OCI-LY7 (cell line): ENCODE measurements around the gene MAPK11. TPM values are rescaled to one million over a fixed set of nuclear protein-coding genes. Genes with fewer than 3 reads are reported as not detected.

Experiments
- BruUV-seq: library from RNA; stranded (reverse); fragments of 400-500 nt; replicated peaks from 2 replicates; lab custom pipeline; 2021; lab: Mats Ljungman, UMichigan
- CTCF ChIA-PET: fragments of 300-600 bp; sonication (Branson Sonifier 250); formaldehyde crosslinking; loops from one replicate; lab custom pipeline; 2022; ENCODE audit warnings: antibody characterized with exemption; ENCODE audit not compliant: unreplicated experiment; lab: Charles Lee
- POLR2A ChIA-PET: fragments of 300-600 bp; sonication (Branson Sonifier 250); formaldehyde crosslinking; loops from one replicate; lab custom pipeline; 2022; ENCODE audit warnings: antibody characterized with exemption; lab: Charles Lee
- DNase-seq: peaks from one replicate; pipeline ENCODE4 v3.0.0-alpha.2; 2015; ENCODE audit warnings: low spot score
- H2AFZ ChIP-seq: fragments of 200-600 bp; sonication (generic), shearing (Covaris generic); 2 replicates; pipeline ENCODE4 v1.6.1; 2014; ENCODE audit warnings: mild to moderate bottlenecking, antibody characterized with exemption, low read length, moderate library complexity
- H3K27ac ChIP-seq: fragments of 200-600 bp; sonication (generic); 2 replicates; pipeline ENCODE4 v1.5.1; 2014; ENCODE audit warnings: mixed run types, low read depth, mild to moderate bottlenecking, moderate library complexity, low read length, inconsistent platforms; ENCODE audit not compliant: poor library complexity, severe bottlenecking
- H3K36me3 ChIP-seq: fragments of 200-600 bp; sonication (generic); 2 replicates; pipeline ENCODE4 v1.6.1; 2014; ENCODE audit warnings: mild to moderate bottlenecking, antibody characterized with exemption, low read length, moderate library complexity, mixed read lengths; ENCODE audit not compliant: insufficient read depth
- H3K4me1 ChIP-seq: fragments of 200-600 bp; sonication (generic); 2 replicates; pipeline ENCODE4 v1.5.1; 2014; ENCODE audit warnings: mild to moderate bottlenecking, low read length; ENCODE audit not compliant: insufficient read depth, poor library complexity, severe bottlenecking
- H3K4me2 ChIP-seq: fragments of 200-600 bp; sonication (generic); 2 replicates; pipeline ENCODE4 v1.6.1; 2014; ENCODE audit warnings: mild to moderate bottlenecking, low read length
- H3K4me3 ChIP-seq: fragments of 200-600 bp; sonication (generic); 2 replicates; pipeline ENCODE4 v1.5.1; 2014; ENCODE audit warnings: mild to moderate bottlenecking, low read depth, low read length; ENCODE audit not compliant: poor library complexity, severe bottlenecking
- H3K79me2 ChIP-seq: fragments of 200-600 bp; sonication (generic); 2 replicates; pipeline ENCODE4 v1.6.1; 2016; ENCODE audit warnings: low read depth, mild to moderate bottlenecking, low read length, moderate library complexity, mixed read lengths; ENCODE audit not compliant: insufficient read depth
- H3K9me2 ChIP-seq: fragments of 200-600 bp; sonication (generic); 2 replicates; pipeline ENCODE4 v1.6.1; 2016; ENCODE audit warnings: mild to moderate bottlenecking, low read length, mixed read lengths; ENCODE audit not compliant: insufficient read depth
- H3K9me3 ChIP-seq: fragments of 200-600 bp; sonication (generic); 2 replicates; pipeline ENCODE4 v1.6.1; 2014; ENCODE audit warnings: mild to moderate bottlenecking, mixed run types, low read length, mixed read lengths
- H4K20me1 ChIP-seq: fragments of 200-600 bp; sonication (generic); 2 replicates; pipeline ENCODE4 v1.6.1; 2014; ENCODE audit warnings: mild to moderate bottlenecking, antibody characterized with exemption, low read length, moderate library complexity, mixed read lengths; ENCODE audit not compliant: insufficient read depth
- CTCF ChIP-seq: fragments of 200-600 bp; sonication (generic); conservative IDR thresholded peaks from 2 replicates; pipeline ENCODE4 v1.5.1; 2014; ENCODE audit warnings: mild to moderate bottlenecking, antibody characterized with exemption, low read length, moderate library complexity, mixed read lengths
- EZH2phosphoT487 ChIP-seq: fragments of 200-600 bp; sonication (generic); IDR thresholded peaks from 2 replicates; pipeline ENCODE4 v1.6.1; 2018; ENCODE audit warnings: low read depth, borderline replicate concordance, mild to moderate bottlenecking, mixed run types, antibody characterized with exemption, low read length, moderate library complexity, mixed read lengths
- intact Hi-C: fragments of 100-400 bp; cut with micrococcal nuclease; formaldehyde crosslinking; loops from one replicate; pipeline ENCODE4 v1.10.0; 2022; ENCODE audit not compliant: unreplicated experiment
- total RNA-seq, 2 experiments: library from RNA; depleted of rRNA in 1 of 2; stranded (reverse); fragments of >200 nt in 1 of 2; shearing (Covaris generic) in 1 of 2; gene quantifications; 2 replicates each; pipeline ENCODE4 v1.2.3, GENCODE V29; 2014 to 2022

Gene MAPK11
- total RNA-seq, 2 experiments from 2014 or later = 12.0 to 19.7 TPM

- Histone ChIP-seq H3K36me3 (peaks cover 43% of the 10 kb centered on the region), H3K9me3 (no peaks in the 10 kb centered on the region), H3K4me3 (peak overlapping the region; percentile 81), H3K9me2 (no peaks in the 10 kb centered on the region), H3K27ac (peak overlapping the region; percentile 37), H3K4me2 (peak overlapping the region; percentile 95), H4K20me1 (no peaks in the 10 kb centered on the region), H3K79me2 (peaks cover 63% of the 10 kb centered on the region), H3K4me1 (peaks cover 25% of the 10 kb centered on the region), H2AFZ (no peak overlapping the region)
- TF ChIP-seq CTCF = no peak
- TF ChIP-seq EZH2phosphoT487 = no peak
- no TSS peak for BruUV-seq
- CTCF ChIA-PET = no interaction called here
- intact Hi-C loops = loop anchor here (5.0 to 10.0 kb wide), 3 partner anchors 232 to 285 kb away; partner anchors contain the start of genes LMF2, NCAPH2, SBF1 and SCO2
- POLR2A ChIA-PET = interaction anchor here (0.8 kb wide), 1 partner anchor 283 kb away, joined by 3 read pairs; no protein-coding TSS in a partner anchor
- DNase-seq = no peak
These were observed 27.7 kb downstream of the MAPK11 start for GRCh38 chr22:50242406-50242949.

DNA sequence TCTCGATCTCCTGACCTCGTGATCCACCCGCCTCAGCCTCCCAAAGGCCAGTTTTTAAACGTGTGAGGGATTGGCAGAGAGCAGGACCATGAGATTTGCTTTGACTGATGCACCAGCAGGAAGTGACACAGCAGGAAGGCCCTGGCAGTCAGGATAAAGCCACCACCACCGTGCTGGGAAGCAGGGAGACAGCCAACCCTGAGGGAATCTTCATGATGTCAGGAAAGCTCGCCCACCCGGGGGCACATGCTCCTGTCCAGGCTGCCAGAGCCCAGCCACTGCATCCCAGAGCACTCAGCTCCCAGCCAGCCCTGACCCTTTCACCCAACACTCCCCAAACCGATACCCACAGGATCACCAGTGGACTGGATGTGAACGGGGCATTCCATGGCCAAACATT lies 31.4 kb downstream of the MAPK11 start:
- no peak overlapping the region for H3K27ac ChIP-seq
- no peaks in the 10 kb centered on the region for H3K9me2 ChIP-seq
- peaks cover 40% of the 10 kb centered on the region for H3K36me3 ChIP-seq
- H3K79me2 ChIP-seq = peaks cover 61% of the 10 kb centered on the region
- no peak overlapping the region for H3K4me2 ChIP-seq
- H4K20me1 ChIP-seq = no peaks in the 10 kb centered on the region
- no peak overlapping the region for H3K4me3 ChIP-seq
- DNase-seq = no peak
- POLR2A ChIA-PET = no interaction called here
- no TSS peak for BruUV-seq
- no peaks in the 10 kb centered on the region; the same call in 1 of the 2 replicates for H3K9me3 ChIP-seq
- CTCF ChIA-PET = no interaction called here
- peaks cover 10% of the 10 kb centered on the region for H3K4me1 ChIP-seq
- intact Hi-C loops = no loop called here
- no peak overlapping the region for H2AFZ ChIP-seq
- TF ChIP-seq EZH2phosphoT487 (no peak), CTCF (no peak)

DNA sequence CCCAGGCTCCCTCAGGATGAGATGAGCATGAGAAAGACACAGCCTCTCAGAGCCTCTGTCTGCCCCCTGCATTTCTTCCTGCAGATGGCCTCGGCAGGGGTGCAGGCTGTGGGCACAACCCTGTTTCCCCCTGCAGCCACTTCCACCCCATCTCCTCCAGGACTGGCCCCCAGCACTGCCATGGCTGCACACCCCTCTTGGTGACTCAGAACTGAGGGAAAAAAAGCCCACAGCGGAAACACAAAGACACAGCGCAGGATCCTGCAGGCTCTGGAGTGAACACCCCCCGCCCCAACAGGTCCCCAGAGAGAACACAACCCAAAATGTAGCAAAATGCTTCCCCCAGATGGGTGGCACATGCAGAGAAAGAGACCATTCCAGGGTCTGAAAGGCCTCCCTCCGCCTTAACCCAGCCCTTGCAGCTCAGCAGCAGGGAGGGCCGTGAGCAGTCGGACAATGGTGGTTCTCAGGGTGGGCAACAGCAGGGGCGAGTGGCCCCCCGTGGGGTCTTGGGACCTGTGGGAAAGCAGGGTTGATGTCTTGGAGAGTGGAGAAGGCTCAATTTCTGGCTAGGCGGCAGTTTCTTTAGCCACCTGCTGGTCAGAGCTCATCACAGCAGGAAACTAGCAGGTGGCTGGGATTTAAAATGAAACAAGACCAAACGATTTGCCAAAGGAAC lies 33.3 kb downstream of the MAPK11 start:
- Histone ChIP-seq H3K9me2 (no peaks in the 10 kb centered on the region), H3K4me3 (no peak overlapping the region), H3K79me2 (peaks cover 42% of the 10 kb centered on the region), H3K36me3 (peaks cover 54% of the 10 kb centered on the region), H3K4me2 (no peak overlapping the region), H4K20me1 (no peaks in the 10 kb centered on the region), H2AFZ (no peak overlapping the region), H3K9me3 (no peaks in the 10 kb centered on the region; the same call in 1 of the 2 replicates), H3K4me1 (peaks cover 8% of the 10 kb centered on the region), H3K27ac (no peak overlapping the region)
- ChIA-PET POLR2A (no interaction called here), CTCF (no interaction called here)
- TF ChIP-seq EZH2phosphoT487 (no peak), CTCF (peak; percentile 76)
- BruUV-seq = no TSS peak
- DNase-seq = peak; percentile 51
- intact Hi-C loops = loop anchor here (1.0 kb wide), 1 partner anchor 88 kb away; no protein-coding TSS in a partner anchor
